Measurements from ENCODE around the gene SPATA32.
A peak's percentile ranks its signal among the peaks of the same experiment; 100 is the strongest.

SPATA32 gene

GRCh38 chr17:45282683-45283644 lies 21.1 kb upstream of the SPATA32 start:
- no peaks in the 10 kb centered on the region for H3K36me3 ChIP-seq (ENCODE audit: insufficient read depth, low read length)
- H3K27ac ChIP-seq, result no peak overlapping the region
- H3K9me3 ChIP-seq (ENCODE audit: low read depth, low read length), result no peaks in the 10 kb centered on the region
- no peak for DNase-seq (ENCODE audit: low read depth, low spot score)
- no peak overlapping the region for H3K9ac ChIP-seq (ENCODE audit: insufficient read length)
- no peak overlapping the region for H3K4me3 ChIP-seq
- TF ChIP-seq EZH2 (IDR thresholded peaks at IDR 0.05) (no peak), FOXP2 (optimal IDR thresholded peaks at IDR 0.05; ENCODE audit: control extremely low read depth, extremely low read length, insufficient read depth) (no peak), POLR2AphosphoS5 (IDR thresholded peaks at IDR 0.05; ENCODE audit: borderline replicate concordance, low read depth, low read length) (no peak)

DNA sequence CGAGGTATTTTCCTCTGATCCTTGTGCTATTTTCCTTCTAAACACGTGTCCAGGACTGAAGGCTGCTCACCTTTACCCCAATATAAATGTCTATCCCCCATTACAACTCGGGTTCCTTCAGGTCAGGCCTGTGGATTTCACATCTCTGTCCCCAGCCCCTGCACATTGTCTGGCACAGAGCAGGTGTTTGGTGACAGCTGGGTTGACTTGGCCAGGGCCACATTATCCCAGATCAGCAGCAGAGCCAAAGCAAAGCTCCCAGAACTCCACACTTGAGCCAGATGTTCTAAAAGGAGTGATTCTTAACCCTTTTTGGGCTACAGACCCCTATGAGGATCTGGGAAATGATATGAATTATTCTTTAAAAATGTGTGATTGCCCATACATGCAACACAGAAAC lies 18.0 kb upstream of the SPATA32 start:
- no peak for DNase-seq (ENCODE audit: low read depth, low spot score)
- TF ChIP-seq POLR2AphosphoS5 (IDR thresholded peaks at IDR 0.05; ENCODE audit: borderline replicate concordance, low read depth, low read length) (no peak), FOXP2 (optimal IDR thresholded peaks at IDR 0.05; ENCODE audit: control extremely low read depth, extremely low read length, insufficient read depth) (no peak), EZH2 (IDR thresholded peaks at IDR 0.05) (no peak)
- Histone ChIP-seq H3K27ac (no peak overlapping the region), H3K9ac (ENCODE audit: insufficient read length) (no peak overlapping the region), H3K36me3 (ENCODE audit: insufficient read depth, low read length) (no peaks in the 10 kb centered on the region), H3K9me3 (ENCODE audit: low read depth, low read length) (no peaks in the 10 kb centered on the region), H3K4me3 (no peak overlapping the region)

GRCh38 chr17:45277992-45278391 lies 16.1 kb upstream of the SPATA32 start:
- TF ChIP-seq EZH2 (IDR thresholded peaks at IDR 0.05) (no peak), POLR2AphosphoS5 (IDR thresholded peaks at IDR 0.05; ENCODE audit: borderline replicate concordance, low read depth, low read length) (no peak), FOXP2 (optimal IDR thresholded peaks at IDR 0.05; ENCODE audit: control extremely low read depth, extremely low read length, insufficient read depth) (no peak)
- H3K27ac ChIP-seq, result no peak overlapping the region
- no peak overlapping the region for H3K9ac ChIP-seq (ENCODE audit: insufficient read length)
- H3K9me3 ChIP-seq (ENCODE audit: low read depth, low read length), result no peaks in the 10 kb centered on the region
- no peak for DNase-seq (ENCODE audit: low read depth, low spot score)
- H3K4me3 ChIP-seq, result no peak overlapping the region
- no peaks in the 10 kb centered on the region for H3K36me3 ChIP-seq (ENCODE audit: insufficient read depth, low read length)

GRCh38 chr17:45277216-45277849 lies 15.4 kb upstream of the SPATA32 start:
- DNase-seq (ENCODE audit: low read depth, low spot score), result peak; percentile 83
- Histone ChIP-seq H3K4me3 (no peak overlapping the region), H3K9me3 (ENCODE audit: low read depth, low read length) (no peaks in the 10 kb centered on the region), H3K9ac (ENCODE audit: insufficient read length) (no peak overlapping the region), H3K27ac (no peak overlapping the region), H3K36me3 (ENCODE audit: insufficient read depth, low read length) (no peaks in the 10 kb centered on the region)
- TF ChIP-seq FOXP2 (optimal IDR thresholded peaks at IDR 0.05; ENCODE audit: control extremely low read depth, extremely low read length, insufficient read depth), result no peak
- TF ChIP-seq POLR2AphosphoS5 (IDR thresholded peaks at IDR 0.05; ENCODE audit: borderline replicate concordance, low read depth, low read length), result 0 out of 2 replicates have a peak, but pooled peaks have one; percentile 20
- no peak for TF ChIP-seq EZH2 (IDR thresholded peaks at IDR 0.05)

DNA sequence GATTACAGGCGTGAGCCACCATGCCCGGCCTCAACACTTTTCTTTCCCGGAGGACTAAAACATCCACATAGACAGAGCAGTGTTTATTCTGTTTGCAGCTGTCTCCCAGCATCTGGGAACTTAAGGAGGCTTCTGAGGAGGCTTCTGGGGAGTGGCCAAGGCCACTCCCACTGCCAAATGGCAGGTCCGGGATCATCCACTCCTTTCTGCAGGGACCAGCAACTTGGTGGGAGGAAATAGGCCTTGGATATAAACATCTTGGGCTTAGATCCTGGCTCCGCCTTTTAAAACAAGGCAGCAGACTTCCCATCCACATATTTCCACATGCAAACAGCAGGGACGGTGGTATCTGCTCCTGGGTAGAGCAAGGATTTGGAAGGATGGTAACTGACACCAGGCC lies 14.1 kb upstream of the SPATA32 start:
- no peaks in the 10 kb centered on the region for H3K36me3 ChIP-seq (ENCODE audit: insufficient read depth, low read length)
- H3K9ac ChIP-seq (ENCODE audit: insufficient read length), result no peak overlapping the region
- TF ChIP-seq EZH2 (IDR thresholded peaks at IDR 0.05) (no peak), FOXP2 (optimal IDR thresholded peaks at IDR 0.05; ENCODE audit: control extremely low read depth, extremely low read length, insufficient read depth) (no peak), POLR2AphosphoS5 (IDR thresholded peaks at IDR 0.05; ENCODE audit: borderline replicate concordance, low read depth, low read length) (no peak)
- no peak overlapping the region for H3K4me3 ChIP-seq
- H3K9me3 ChIP-seq (ENCODE audit: low read depth, low read length), result no peaks in the 10 kb centered on the region
- no peak for DNase-seq (ENCODE audit: low read depth, low spot score)
- no peak overlapping the region for H3K27ac ChIP-seq

DNA sequence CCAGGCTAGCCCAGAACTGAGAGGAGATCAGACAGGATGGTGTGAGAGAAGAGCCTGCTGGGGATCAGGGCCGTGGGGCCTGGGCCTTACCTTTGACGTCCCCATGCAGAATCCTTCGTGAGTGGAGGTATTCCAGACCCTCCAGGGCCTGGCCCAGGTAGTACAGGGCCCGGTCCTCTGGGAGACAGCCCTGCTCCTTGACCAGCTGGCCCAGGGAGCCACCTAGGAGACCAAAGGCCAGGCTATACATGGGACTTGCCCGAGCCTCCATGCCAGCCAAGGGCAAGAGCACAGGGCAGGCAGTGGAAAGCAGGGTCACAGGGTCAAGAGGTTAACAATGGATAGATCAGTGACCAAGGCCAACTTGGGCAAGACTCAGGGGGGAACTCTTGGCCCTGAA lies 12.1 kb upstream of the SPATA32 start:
- H3K4me3 ChIP-seq, result no peak overlapping the region
- DNase-seq (ENCODE audit: low read depth, low spot score), result no peak
- H3K9me3 ChIP-seq (ENCODE audit: low read depth, low read length), result no peaks in the 10 kb centered on the region
- H3K36me3 ChIP-seq (ENCODE audit: insufficient read depth, low read length), result no peaks in the 10 kb centered on the region
- no peak for TF ChIP-seq EZH2 (IDR thresholded peaks at IDR 0.05)
- TF ChIP-seq FOXP2 (optimal IDR thresholded peaks at IDR 0.05; ENCODE audit: control extremely low read depth, extremely low read length, insufficient read depth), result no peak
- H3K27ac ChIP-seq, result no peak overlapping the region
- no peak overlapping the region for H3K9ac ChIP-seq (ENCODE audit: insufficient read length)

DNA sequence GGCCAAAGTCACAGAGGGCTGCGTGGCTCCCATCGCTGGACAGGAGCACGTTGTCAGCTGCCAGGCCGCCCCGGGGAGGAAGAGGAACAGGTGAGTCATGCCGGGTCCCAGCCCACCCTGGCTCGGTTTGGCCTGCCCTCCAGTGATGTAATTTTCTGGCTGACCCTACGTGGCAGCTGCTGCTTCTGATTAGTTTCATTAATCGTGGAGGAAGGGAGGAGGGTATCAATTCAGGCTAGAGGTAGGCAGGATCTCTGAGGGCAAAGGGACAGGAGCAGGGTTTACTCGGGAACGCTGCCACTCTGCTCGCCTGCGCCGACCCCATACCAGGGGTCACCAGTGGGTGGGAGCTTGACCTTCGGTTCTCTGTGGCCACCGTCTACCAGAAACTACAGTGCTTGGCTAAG lies 11.7 kb upstream of the SPATA32 start:
- no peak overlapping the region for H3K9ac ChIP-seq (ENCODE audit: insufficient read length)

GRCh38 chr17:45271603-45272002 lies 9.7 kb upstream of the SPATA32 start:
- H3K36me3 ChIP-seq (ENCODE audit: insufficient read depth, low read length), result no peaks in the 10 kb centered on the region
- DNase-seq (ENCODE audit: low read depth, low spot score), result no peak

More for the DNA sequence above, 11.7 kb upstream of the SPATA32 start:
- no peaks in the 10 kb centered on the region for H3K36me3 ChIP-seq (ENCODE audit: insufficient read depth, low read length)
- TF ChIP-seq POLR2AphosphoS5 (IDR thresholded peaks at IDR 0.05; ENCODE audit: borderline replicate concordance, low read depth, low read length), result no peak
- no peak for TF ChIP-seq EZH2 (IDR thresholded peaks at IDR 0.05)
- H3K9me3 ChIP-seq (ENCODE audit: low read depth, low read length), result no peaks in the 10 kb centered on the region
- H3K4me3 ChIP-seq, result no peak overlapping the region
- no peak overlapping the region for H3K27ac ChIP-seq
- DNase-seq (ENCODE audit: low read depth, low spot score), result no peak

More at GRCh38 chr17:45271603-45272002, 9.7 kb upstream of the SPATA32 start:
- H3K4me3 ChIP-seq, result no peak overlapping the region
- H3K27ac ChIP-seq, result no peak overlapping the region
- H3K9me3 ChIP-seq (ENCODE audit: low read depth, low read length), result no peaks in the 10 kb centered on the region
- no peak overlapping the region for H3K9ac ChIP-seq (ENCODE audit: insufficient read length)
- TF ChIP-seq EZH2 (IDR thresholded peaks at IDR 0.05) (no peak), POLR2AphosphoS5 (IDR thresholded peaks at IDR 0.05; ENCODE audit: borderline replicate concordance, low read depth, low read length) (no peak), FOXP2 (optimal IDR thresholded peaks at IDR 0.05; ENCODE audit: control extremely low read depth, extremely low read length, insufficient read depth) (no peak)

Data from SK-N-MC (cell line).